Effector CD4-positive, alpha-beta T cell (primary cell): ENCODE measurements around the gene VPS37C.

Source experiments
- DNase-seq: peaks from one replicate; pipeline ENCODE4 v3.0.0-alpha.2; 2020

Gene VPS37C

GRCh38 chr11:61131586-61131985 lies 29.6 kb downstream of the VPS37C start:
- no peak for DNase-seq

- no peak for DNase-seq
These were observed 30.0 kb downstream of the VPS37C start for GRCh38 chr11:61131186-61131585.

- peak; percentile 89 for DNase-seq
These were observed 31.3 kb downstream of the VPS37C start for GRCh38 chr11:61129639-61130523.

- DNase-seq = no peak
These were observed 32.1 kb downstream of the VPS37C start for GRCh38 chr11:61128947-61129638.

GRCh38 chr11:61127991-61128390 lies 33.2 kb downstream of the VPS37C start:
- DNase-seq = no peak

- DNase-seq = no peak
These were observed 35.0 kb downstream of the VPS37C start for GRCh38 chr11:61126256-61126655.

GRCh38 chr11:61125310-61125684 lies 35.9 kb downstream of the VPS37C start:
- DNase-seq = no peak

- no peak for DNase-seq
These were observed 36.5 kb downstream of the VPS37C start for GRCh38 chr11:61124574-61125309.

- DNase-seq = no peak
These were observed 37.3 kb downstream of the VPS37C start for GRCh38 chr11:61123775-61124571.

GRCh38 chr11:61122761-61123160 lies 38.5 kb downstream of the VPS37C start:
- no peak for DNase-seq

GRCh38 chr11:61121917-61122316 lies 39.3 kb downstream of the VPS37C start:
- DNase-seq = no peak

- DNase-seq = no peak
These were observed 39.9 kb downstream of the VPS37C start for GRCh38 chr11:61121192-61121831.

- peak; percentile 56 for DNase-seq
These were observed 40.5 kb downstream of the VPS37C start for GRCh38 chr11:61120706-61121191.

- DNase-seq = no peak
These were observed 41.0 kb downstream of the VPS37C start for GRCh38 chr11:61120099-61120705.

GRCh38 chr11:61119571-61119970 lies 41.7 kb downstream of the VPS37C start:
- no peak for DNase-seq

GRCh38 chr11:61119055-61119454 lies 42.2 kb downstream of the VPS37C start:
- DNase-seq = no peak

- DNase-seq = no peak
These were observed 42.8 kb downstream of the VPS37C start for GRCh38 chr11:61118406-61118805.

- DNase-seq = no peak
These were observed 43.2 kb downstream of the VPS37C start for GRCh38 chr11:61118004-61118403.

GRCh38 chr11:61117168-61117520 lies 44.1 kb downstream of the VPS37C start:
- DNase-seq = no peak

GRCh38 chr11:61116426-61117167 lies 44.6 kb downstream of the VPS37C start:
- DNase-seq = no peak
